OCI-LY1 (cell line): ENCODE measurements around the gene MAN1A2.

Experiments
- EZH2 ChIP-seq: fragments of 200-600 bp; sonication (generic), shearing (Covaris generic); IDR thresholded peaks from 2 replicates; pipeline ENCODE4 v1.8.0; 2017; ENCODE audit warnings: borderline replicate concordance, mixed run types, mild to moderate bottlenecking, antibody characterized with exemption, low read length, moderate library complexity, mixed read lengths
- TF ChIP-seq, protein P1 (sequence below): fragments of 200-600 bp; sonication (generic), shearing (Covaris generic); IDR thresholded peaks from 2 replicates; pipeline ENCODE4 v1.5.1; 2017; ENCODE audit warnings: mild to moderate bottlenecking, antibody characterized with exemption, low read length, moderate library complexity, mixed read lengths

DNA sequence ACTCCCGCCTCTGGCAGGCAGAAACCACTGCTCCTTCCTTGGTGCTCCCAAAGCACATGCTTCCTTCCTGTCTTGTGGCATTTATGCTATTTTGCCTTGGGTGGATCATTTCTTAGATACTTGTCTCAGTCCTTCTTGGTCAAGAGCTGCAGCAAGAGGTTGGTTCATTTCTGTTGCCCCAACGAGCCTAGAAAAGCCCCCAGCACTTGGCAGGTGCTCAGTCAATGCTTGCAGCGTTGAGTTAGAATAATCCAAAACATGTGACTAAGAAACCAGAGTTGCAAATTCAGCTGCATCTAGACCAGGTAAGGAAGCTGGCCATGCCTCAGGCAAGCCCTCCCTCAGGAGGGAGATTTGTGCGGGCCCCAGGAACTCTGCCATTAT lies 196.2 kb downstream of the MAN1A2 start:
- TF ChIP-seq, protein P1, sequence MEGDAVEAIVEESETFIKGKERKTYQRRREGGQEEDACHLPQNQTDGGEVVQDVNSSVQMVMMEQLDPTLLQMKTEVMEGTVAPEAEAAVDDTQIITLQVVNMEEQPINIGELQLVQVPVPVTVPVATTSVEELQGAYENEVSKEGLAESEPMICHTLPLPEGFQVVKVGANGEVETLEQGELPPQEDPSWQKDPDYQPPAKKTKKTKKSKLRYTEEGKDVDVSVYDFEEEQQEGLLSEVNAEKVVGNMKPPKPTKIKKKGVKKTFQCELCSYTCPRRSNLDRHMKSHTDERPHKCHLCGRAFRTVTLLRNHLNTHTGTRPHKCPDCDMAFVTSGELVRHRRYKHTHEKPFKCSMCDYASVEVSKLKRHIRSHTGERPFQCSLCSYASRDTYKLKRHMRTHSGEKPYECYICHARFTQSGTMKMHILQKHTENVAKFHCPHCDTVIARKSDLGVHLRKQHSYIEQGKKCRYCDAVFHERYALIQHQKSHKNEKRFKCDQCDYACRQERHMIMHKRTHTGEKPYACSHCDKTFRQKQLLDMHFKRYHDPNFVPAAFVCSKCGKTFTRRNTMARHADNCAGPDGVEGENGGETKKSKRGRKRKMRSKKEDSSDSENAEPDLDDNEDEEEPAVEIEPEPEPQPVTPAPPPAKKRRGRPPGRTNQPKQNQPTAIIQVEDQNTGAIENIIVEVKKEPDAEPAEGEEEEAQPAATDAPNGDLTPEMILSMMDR, result no peak
- no peak for TF ChIP-seq EZH2
